GM12878 (cell line): ENCODE data around the gene SH2B2. TPM values are rescaled to one million over a fixed set of nuclear protein-coding genes. Genes with fewer than 3 reads are reported as not detected.

Experiments
- ATF2 ChIP-seq: IDR thresholded peaks from 2 replicates; pipeline ENCODE4 v1.6.1; 2012; ENCODE audit warnings: low read length, inconsistent platforms
- CEBPB ChIP-seq, 2 experiments: fragments of 150-350 bp in 1 of 2; IDR thresholded peaks; 2 replicates each; pipeline ENCODE4 v1.6.1; 2012 to 2014; ENCODE audit warnings: low read depth in 2 of 2, low read length in 2 of 2, borderline replicate concordance in 1 of 2, inconsistent platforms in 1 of 2
- CTCF ChIP-seq, 3 experiments: IDR thresholded peaks in 2 of 3; conservative IDR thresholded peaks in 1 of 3; 2 replicates each; pipeline ENCODE4 v1.5.1; 2011; ENCODE audit warnings: low read depth in 3 of 3, low read length in 3 of 3, mild to moderate bottlenecking in 3 of 3, control low read depth in 2 of 3, moderate library complexity in 2 of 3, inconsistent platforms in 1 of 3, mixed read lengths in 1 of 3; ENCODE audit not compliant: control insufficient read depth in 2 of 3, insufficient read depth in 1 of 3; ENCODE audit errors: extremely low read depth in 1 of 3
- DPF2 ChIP-seq: fragments of 450-650 bp; IDR thresholded peaks from 2 replicates; pipeline ENCODE4 v1.6.1; 2017; ENCODE audit warnings: mild to moderate bottlenecking
- E4F1 ChIP-seq: fragments of 450-650 bp; IDR thresholded peaks from 2 replicates; pipeline ENCODE4 v1.6.1; 2018; ENCODE audit warnings: borderline replicate concordance, mild to moderate bottlenecking; ENCODE audit not compliant: partially characterized antibody
- EED ChIP-seq: sonication (generic); IDR thresholded peaks from 2 replicates; pipeline ENCODE4 v1.6.1; 2016; ENCODE audit warnings: antibody characterized with exemption, low read depth
- EGR1 ChIP-seq, 2 experiments: IDR thresholded peaks; 1 replicate in 1 of 2; 2 replicates in 1 of 2; pipeline ENCODE4 v1.6.1; 2011 to 2012; ENCODE audit warnings: low read depth in 2 of 2, low read length in 2 of 2, borderline replicate concordance in 1 of 2, mild to moderate bottlenecking in 1 of 2, moderate library complexity in 1 of 2
- EP300 ChIP-seq, 2 experiments: fragments of 150-350 bp in 1 of 2; IDR thresholded peaks; 2 replicates each; pipeline ENCODE4 v1.6.1; 2011 to 2012; ENCODE audit warnings: low read depth in 2 of 2, low read length in 2 of 2, borderline replicate concordance in 1 of 2, improper control_type of control experiment in 1 of 2, inconsistent platforms in 1 of 2; ENCODE audit not compliant: control insufficient read depth in 1 of 2
- HDAC2 ChIP-seq: fragments of 200-600 bp; sonication (generic); IDR thresholded peaks from 2 replicates; pipeline ENCODE4 v1.6.1; 2017
- IRF5 ChIP-seq: fragments of 450-650 bp; IDR thresholded peaks from 2 replicates; pipeline ENCODE4 v1.6.1; 2017; ENCODE audit warnings: borderline replicate concordance
- MTA3 ChIP-seq: IDR thresholded peaks from 2 replicates; pipeline ENCODE4 v1.6.1; 2012; ENCODE audit warnings: low read length, inconsistent platforms, borderline replicate concordance
- NBN ChIP-seq: fragments of 450-650 bp; IDR thresholded peaks from 2 replicates; pipeline ENCODE4 v1.6.1; 2016
- NKRF ChIP-seq: fragments of 450-650 bp; conservative IDR thresholded peaks from 2 replicates; pipeline ENCODE4 v1.6.1; 2017; ENCODE audit warnings: mild to moderate bottlenecking, moderate library complexity
- RELA ChIP-seq: fragments of 450-650 bp; IDR thresholded peaks from 2 replicates; pipeline ENCODE4 v1.8.0; 2014; ENCODE audit warnings: borderline replicate concordance; ENCODE audit not compliant: partially characterized antibody
- RUNX3 ChIP-seq: IDR thresholded peaks from 2 replicates; pipeline ENCODE4 v1.6.1; 2012; ENCODE audit warnings: low read length, inconsistent platforms
- STAT3 ChIP-seq: IDR thresholded peaks from 2 replicates; pipeline ENCODE4 v1.6.1; 2011; ENCODE audit warnings: low read depth, low read length, improper control_type of control experiment
- ZNF207 ChIP-seq: fragments of 450-650 bp; IDR thresholded peaks from 2 replicates; pipeline ENCODE4 v1.6.1; 2014; ENCODE audit warnings: antibody characterized with exemption, mild to moderate bottlenecking, borderline replicate concordance
- ZNF384 ChIP-seq: IDR thresholded peaks from 2 replicates; pipeline ENCODE4 v1.6.1; 2012; ENCODE audit warnings: low read depth, mild to moderate bottlenecking, low read length, improper control_type of control experiment, borderline replicate concordance
- polyA plus RNA-seq, 11 experiments: library from polyadenylated mRNA; depleted of rRNA in 4 of 11; unstranded in 6 of 11; stranded (reverse) in 5 of 11; fragments of >200 nt; fragmentation: Nextera tagmentation in 4 of 11; fragmentation: Illumina TruSeq in 1 of 11; extraction: Ambion mirVana in 4 of 11; extraction: Trizol in 1 of 11; gene quantifications; 1 replicate in 1 of 11; 2 replicates in 10 of 11; pipeline versions ENCODE4 v1.2.1 to v1.2.3, GENCODE V29; 2011 to 2016; ENCODE audit warnings: inconsistent platforms in 2 of 11, missing spikeins in 2 of 11, low read depth in 1 of 11
- total RNA-seq, 4 experiments: library from RNA; depleted of rRNA in 3 of 4; stranded (reverse); fragments of >200 nt in 3 of 4; fragmentation: Illumina TruSeq in 1 of 4; extraction: Trizol in 1 of 4; gene quantifications; 2 replicates each; pipeline versions ENCODE4 v1.2.1 to v1.2.3, GENCODE V29; 2013 to 2021

SH2B2 gene
- total and polyA plus RNA-seq, 10 of the 15 experiments (the other 5 are each of a cell fraction or from before 2014, with no cell fraction given): 0.13 to 55.1 (median 7.4) TPM; not detected in 1

GRCh38 chr7:102291056-102291915 is 4.6 kb downstream of the SH2B2 start (continued):
- TF ChIP-seq IRF5 (no peak), DPF2 (peak; percentile 63), CTCF (IDR thresholded peaks at IDR 0.05 in 2 of 3, conservative IDR thresholded peaks at IDR 0.05 in 1 of 3; ENCODE audit: control insufficient read depth in 2 of 3, extremely low read depth in 1 of 3, insufficient read depth in 1 of 3, low read depth in 3 of 3, low read length in 3 of 3) (no peak), ZNF207 (no peak), ATF2 (no peak), EED (peak; percentile 86), CEBPB (IDR thresholded peaks at IDR 0.05; ENCODE audit: borderline replicate concordance in 1 of 2, low read depth in 2 of 2, low read length in 2 of 2) (no peak), HDAC2 (no peak), E4F1 (no peak), RUNX3 (no peak), EGR1 (IDR thresholded peaks at IDR 0.05; ENCODE audit: borderline replicate concordance in 1 of 2, low read depth in 2 of 2, low read length in 2 of 2) (peak; percentile 22 to 97), EP300 (IDR thresholded peaks at IDR 0.05; ENCODE audit: borderline replicate concordance in 1 of 2, control insufficient read depth in 1 of 2, low read depth in 2 of 2, low read length in 2 of 2) (0 out of 4 replicates have a peak, but pooled peaks of 1 of the 2 experiments have one; percentile 52), NBN (peak; percentile 39; the same call in 1 of the 2 replicates), RELA (peak; percentile 79), STAT3 (no peak), NKRF (no peak), ZNF384 (no peak), MTA3 (no peak)
